GM11168 (cell line): ENCODE results near the gene RAPH1.

Source experiments
- in situ Hi-C: fragments of 300-500 bp; cut with MboI; formaldehyde crosslinking; loops from one replicate; pipeline ENCODE4 v1.12.0; 2022; ENCODE audit warnings: low sequenced_read_pairs; ENCODE audit not compliant: unreplicated experiment

Gene RAPH1

GRCh38 chr2:203535078-203535783 lies at the start of gene RAPH1:
Gene RAPH1 (minus strand): TSS chr2:203535301. CDS start chr2:203495353, 39,948 bp downstream.
- in situ Hi-C loops: no loop called here

- in situ Hi-C loops: no loop called here
Observed at GRCh38 chr2:203584784-203585183, 49.7 kb upstream of the RAPH1 start.

- in situ Hi-C loops: no loop called here
Observed at GRCh38 chr2:203583701-203584100, 48.6 kb upstream of the RAPH1 start.

GRCh38 chr2:203583084-203583695 lies 48.1 kb upstream of the RAPH1 start:
- in situ Hi-C loops: no loop called here

- in situ Hi-C loops: no loop called here
Observed at GRCh38 chr2:203582468-203582867, 47.4 kb upstream of the RAPH1 start.

GRCh38 chr2:203580844-203581243 lies 45.7 kb upstream of the RAPH1 start:
- in situ Hi-C loops: no loop called here

- in situ Hi-C loops: no loop called here
Observed at GRCh38 chr2:203579730-203580129, 44.6 kb upstream of the RAPH1 start.

GRCh38 chr2:203578759-203579643 lies 43.9 kb upstream of the RAPH1 start:
- in situ Hi-C loops: no loop called here

- in situ Hi-C loops: no loop called here
Observed at GRCh38 chr2:203574824-203575223, 39.7 kb upstream of the RAPH1 start.

GRCh38 chr2:203572316-203572715 lies 37.2 kb upstream of the RAPH1 start:
- in situ Hi-C loops: no loop called here

- in situ Hi-C loops: no loop called here
Observed at GRCh38 chr2:203569677-203570316, 34.7 kb upstream of the RAPH1 start.

- in situ Hi-C loops: no loop called here
Observed at GRCh38 chr2:203567691-203568090, 32.6 kb upstream of the RAPH1 start.

GRCh38 chr2:203566161-203566560 lies 31.1 kb upstream of the RAPH1 start:
- in situ Hi-C loops: no loop called here

GRCh38 chr2:203565076-203565475 lies 30.0 kb upstream of the RAPH1 start:
- in situ Hi-C loops: no loop called here

- in situ Hi-C loops: no loop called here
Observed at GRCh38 chr2:203562268-203562667, 27.2 kb upstream of the RAPH1 start.

GRCh38 chr2:203559641-203560040 lies 24.5 kb upstream of the RAPH1 start:
- in situ Hi-C loops: no loop called here

GRCh38 chr2:203553784-203554183 lies 18.7 kb upstream of the RAPH1 start:
- in situ Hi-C loops: no loop called here

- in situ Hi-C loops: no loop called here
Observed at GRCh38 chr2:203551778-203552177, 16.7 kb upstream of the RAPH1 start.

GRCh38 chr2:203550266-203550665 lies 15.2 kb upstream of the RAPH1 start:
- in situ Hi-C loops: no loop called here

GRCh38 chr2:203549406-203549805 lies 14.3 kb upstream of the RAPH1 start:
- in situ Hi-C loops: no loop called here

GRCh38 chr2:203548887-203549286 lies 13.8 kb upstream of the RAPH1 start:
- in situ Hi-C loops: no loop called here
